HepG2 (cell line): ENCODE data around the gene CYP46A1. TPM values are rescaled to one million over a fixed set of nuclear protein-coding genes. Genes with fewer than 3 reads are reported as not detected.

ENCODE experiments used
- AHDC1 ChIP-seq: sonication (generic); formaldehyde crosslinking; IDR thresholded peaks from 2 replicates; pipeline ENCODE4 v1.5.1; 2020; ENCODE audit warnings: mild to moderate bottlenecking, missing genetic modification reagents, borderline replicate concordance
- AHR ChIP-seq: IDR thresholded peaks from 2 replicates; pipeline ENCODE4 v1.6.1; 2018; ENCODE audit warnings: missing genetic modification reagents, missing compliant biosample characterization
- HNRNPLL ChIP-seq: fragments of 200-400 bp; formaldehyde crosslinking; IDR thresholded peaks from 2 replicates; pipeline ENCODE4 v1.6.1; 2017; ENCODE audit warnings: mild to moderate bottlenecking, low read depth, low read length; ENCODE audit not compliant: poor library complexity, severe bottlenecking
- KDM5A ChIP-seq: fragments of 200-600 bp; sonication (generic); IDR thresholded peaks from 2 replicates; pipeline ENCODE4 v1.7.0; 2018; ENCODE audit warnings: antibody characterized with exemption, mild to moderate bottlenecking, low read length, borderline replicate concordance
- MEIS2 ChIP-seq: sonication (generic); formaldehyde crosslinking; IDR thresholded peaks from 2 replicates; pipeline ENCODE4 v1.9.0; 2021; ENCODE audit warnings: mild to moderate bottlenecking, missing genetic modification reagents
- MXI1 ChIP-seq: IDR thresholded peaks from 3 replicates; pipeline ENCODE4 v1.6.1; 2012; ENCODE audit warnings: low read depth, low read length, inconsistent platforms, borderline replicate concordance
- RARG ChIP-seq: sonication (generic); formaldehyde crosslinking; IDR thresholded peaks from 2 replicates; pipeline ENCODE4 v1.4.0; 2020; ENCODE audit warnings: low read depth, mild to moderate bottlenecking, missing genetic modification reagents
- RFX1 ChIP-seq: fragments of 450-650 bp; IDR thresholded peaks from 2 replicates; pipeline ENCODE4 v1.6.1; 2017
- SNAPC4 ChIP-seq: sonication (generic); formaldehyde crosslinking; IDR thresholded peaks from 2 replicates; pipeline ENCODE4 v1.4.0; 2020; ENCODE audit warnings: mild to moderate bottlenecking, missing genetic modification reagents
- ZNF335 ChIP-seq: sonication (generic); formaldehyde crosslinking; IDR thresholded peaks from 2 replicates; pipeline ENCODE4 v1.4.0; 2020; ENCODE audit warnings: missing genetic modification reagents
- ZNF512 ChIP-seq: sonication (generic); formaldehyde crosslinking; IDR thresholded peaks from 2 replicates; pipeline ENCODE4 v1.4.0; 2020; ENCODE audit warnings: mild to moderate bottlenecking, missing genetic modification reagents
- ZNF780A ChIP-seq: sonication (generic); formaldehyde crosslinking; IDR thresholded peaks from 2 replicates; pipeline ENCODE4 v1.8.0; 2022; ENCODE audit warnings: mild to moderate bottlenecking, missing genetic modification reagents, moderate library complexity
- ZNF816 ChIP-seq: sonication (generic); formaldehyde crosslinking; IDR thresholded peaks from 2 replicates; pipeline ENCODE4 v1.8.0; 2022; ENCODE audit warnings: missing genetic modification reagents, mild to moderate bottlenecking, borderline replicate concordance
- polyA plus RNA-seq, 8 experiments: library from polyadenylated mRNA; depleted of rRNA in 3 of 8; stranded (reverse) in 7 of 8; unstranded in 1 of 8; fragments of >200 nt; fragmentation: Illumina TruSeq in 4 of 8; extraction: Trizol in 4 of 8; gene quantifications; 2 replicates each; pipeline versions ENCODE4 v1.2.1 to v1.2.3, GENCODE V29; 2011 to 2016; ENCODE audit warnings: low read depth in 4 of 8, missing spikeins in 1 of 8, mixed read lengths in 1 of 8; ENCODE audit not compliant: insufficient read depth in 1 of 8
- total RNA-seq, 5 experiments: library from RNA; depleted of rRNA; stranded (reverse); fragments of >200 nt; fragmentation: Illumina TruSeq; extraction: Trizol; gene quantifications; 2 replicates each; pipeline ENCODE4 v1.2.3, GENCODE V29; 2016; ENCODE audit warnings: low read depth in 1 of 5

CYP46A1 gene
- total and polyA plus RNA-seq, 2 of the 13 experiments (the other 11 are each of a cell fraction or from before 2014, with no cell fraction given), result not detected

GRCh38 chr14:99683619-99684409 lies at the start of gene CYP46A1 (continued):
- TF ChIP-seq SNAPC4 (CRISPR knock-in tag) (no peak), ZNF512 (CRISPR knock-in tag) (no peak), ZNF816 (CRISPR knock-in tag) (no peak), RFX1 (peak; percentile 84), ZNF780A (CRISPR knock-in tag) (no peak), AHDC1 (CRISPR knock-in tag) (no peak), MXI1 (peak; percentile 89; the same call in 1 of the 3 replicates), MEIS2 (CRISPR knock-in tag) (no peak; the same call in 1 of the 2 replicates), HNRNPLL (peak; percentile 57), RARG (no peak), AHR (no peak; the same call in 1 of the 2 replicates), KDM5A (peak; percentile 95), ZNF335 (CRISPR knock-in tag) (no peak)
